Astrocyte (in vitro differentiated cells and primary cell): ENCODE results near the gene L1CAM.

Experiments used
- EZH2 ChIP-seq: IDR thresholded peaks from 2 replicates; pipeline ENCODE4 v1.6.1; 2012; ENCODE audit warnings: mild to moderate bottlenecking, low read length, inconsistent platforms; ENCODE audit not compliant: insufficient read depth
- TF ChIP-seq, protein P1 (sequence below): IDR thresholded peaks from 2 replicates; pipeline ENCODE4 v1.5.1; 2011; ENCODE audit warnings: low read depth, mild to moderate bottlenecking, inconsistent platforms, low read length, moderate library complexity; ENCODE audit not compliant: insufficient read depth

DNA sequence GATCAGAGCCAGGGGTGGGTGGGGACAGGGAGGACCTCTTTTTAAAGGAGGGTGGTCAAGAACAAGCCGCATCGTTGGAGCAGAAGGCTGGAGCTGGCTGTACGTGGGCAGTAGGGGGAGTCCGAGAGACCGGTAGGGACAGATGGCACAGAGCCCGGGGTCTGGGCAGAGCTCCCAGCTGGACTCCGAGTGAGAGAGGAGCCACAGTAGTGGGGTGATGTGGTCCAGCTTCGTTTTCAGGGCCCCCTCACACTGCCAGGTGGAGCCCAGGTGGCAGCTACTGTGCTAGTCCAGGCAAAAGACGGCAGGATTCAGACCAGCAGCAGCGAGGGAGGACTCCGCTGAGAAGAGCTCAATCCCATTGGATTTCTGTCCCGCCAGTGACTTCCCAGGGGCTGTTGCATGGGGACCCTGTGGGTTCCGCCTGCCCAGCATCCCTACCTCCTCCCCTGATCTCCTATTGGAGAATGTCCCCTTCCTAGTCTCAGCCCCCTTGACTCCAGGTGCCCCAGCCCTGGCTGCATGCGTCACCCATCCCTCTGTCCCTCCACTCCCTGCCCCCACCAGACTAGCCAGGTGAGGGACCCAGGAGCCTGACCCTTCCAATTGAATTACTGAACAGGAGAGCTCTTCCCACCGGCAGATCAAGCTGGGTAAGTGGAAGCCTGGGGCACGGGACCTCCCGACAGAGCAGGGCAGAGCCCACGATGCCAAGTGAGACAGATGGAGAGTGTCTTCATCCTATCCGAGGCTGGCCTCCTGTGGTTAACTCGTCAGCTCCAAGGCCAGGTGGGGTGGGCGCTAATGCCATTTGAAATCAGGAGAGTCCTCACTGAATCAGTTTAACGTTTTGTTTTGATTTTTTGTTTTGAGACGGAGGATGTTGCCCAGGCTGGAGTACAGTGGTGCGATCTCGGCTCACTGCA lies 37.2 kb upstream of the L1CAM start:
- TF ChIP-seq EZH2 = no peak
- TF ChIP-seq, protein P1, sequence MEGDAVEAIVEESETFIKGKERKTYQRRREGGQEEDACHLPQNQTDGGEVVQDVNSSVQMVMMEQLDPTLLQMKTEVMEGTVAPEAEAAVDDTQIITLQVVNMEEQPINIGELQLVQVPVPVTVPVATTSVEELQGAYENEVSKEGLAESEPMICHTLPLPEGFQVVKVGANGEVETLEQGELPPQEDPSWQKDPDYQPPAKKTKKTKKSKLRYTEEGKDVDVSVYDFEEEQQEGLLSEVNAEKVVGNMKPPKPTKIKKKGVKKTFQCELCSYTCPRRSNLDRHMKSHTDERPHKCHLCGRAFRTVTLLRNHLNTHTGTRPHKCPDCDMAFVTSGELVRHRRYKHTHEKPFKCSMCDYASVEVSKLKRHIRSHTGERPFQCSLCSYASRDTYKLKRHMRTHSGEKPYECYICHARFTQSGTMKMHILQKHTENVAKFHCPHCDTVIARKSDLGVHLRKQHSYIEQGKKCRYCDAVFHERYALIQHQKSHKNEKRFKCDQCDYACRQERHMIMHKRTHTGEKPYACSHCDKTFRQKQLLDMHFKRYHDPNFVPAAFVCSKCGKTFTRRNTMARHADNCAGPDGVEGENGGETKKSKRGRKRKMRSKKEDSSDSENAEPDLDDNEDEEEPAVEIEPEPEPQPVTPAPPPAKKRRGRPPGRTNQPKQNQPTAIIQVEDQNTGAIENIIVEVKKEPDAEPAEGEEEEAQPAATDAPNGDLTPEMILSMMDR = peak; percentile 19
